Ureter (tissue), 1 donor: ENCODE results near the gene VSIG2. TPM values are rescaled to one million over a fixed set of nuclear protein-coding genes. Genes with fewer than 3 reads are reported as not detected.
A peak's percentile ranks its signal among the peaks of the same experiment; 100 is the strongest.

Experiments
- DNase-seq: peaks from one replicate; pipeline ENCODE4 v3.0.0-alpha.2; 2020; ENCODE audit warnings: low spot score
- total RNA-seq: library from RNA; stranded (reverse); gene quantifications from one replicate; pipeline ENCODE4 v1.2.4, GENCODE V29; 2023
- donor health status: DM: yes; HTN: yes; CAD: no.

VSIG2 gene
- total RNA-seq, 1 donor from 2014 or later: 215 TPM

DNA sequence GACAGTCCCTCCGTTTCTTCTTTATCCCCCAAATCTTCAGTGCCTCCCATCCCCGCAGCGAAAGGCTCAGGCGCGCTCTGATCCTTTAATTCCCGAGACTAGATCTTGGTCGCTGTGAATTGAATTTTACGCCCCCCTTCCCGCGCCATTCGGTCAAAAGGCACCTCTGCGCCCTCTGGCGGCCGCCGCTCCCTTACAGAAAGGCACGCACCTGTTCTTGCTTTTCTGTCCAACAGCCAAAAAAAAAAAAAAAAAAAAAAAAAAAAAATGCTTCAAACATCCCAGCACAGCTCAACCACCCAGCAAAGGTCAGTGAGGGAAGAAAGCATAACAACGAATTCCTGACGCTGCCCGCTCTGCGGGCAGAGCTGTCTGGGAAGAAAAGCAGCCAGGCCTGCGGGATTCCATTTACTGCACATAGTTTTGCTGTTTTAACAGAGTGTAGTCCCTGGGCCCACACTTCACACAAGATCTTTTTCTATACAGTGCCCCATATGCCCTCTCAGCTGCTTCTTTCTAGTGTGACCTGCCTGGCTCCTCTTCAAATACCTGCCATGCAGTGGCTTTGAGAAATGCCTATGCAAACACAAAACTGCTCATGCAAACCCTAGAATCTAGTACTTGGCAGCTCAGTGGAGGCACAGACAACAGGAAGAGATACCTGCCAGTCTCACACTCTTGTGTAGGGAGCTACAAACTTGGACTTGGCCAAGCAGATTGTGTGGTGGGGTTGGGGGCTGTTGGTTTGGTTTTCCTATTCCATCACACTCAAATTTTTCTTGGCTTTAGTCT lies 11.3 kb upstream of the VSIG2 start:
- DNase-seq: peak; percentile 85

DNA sequence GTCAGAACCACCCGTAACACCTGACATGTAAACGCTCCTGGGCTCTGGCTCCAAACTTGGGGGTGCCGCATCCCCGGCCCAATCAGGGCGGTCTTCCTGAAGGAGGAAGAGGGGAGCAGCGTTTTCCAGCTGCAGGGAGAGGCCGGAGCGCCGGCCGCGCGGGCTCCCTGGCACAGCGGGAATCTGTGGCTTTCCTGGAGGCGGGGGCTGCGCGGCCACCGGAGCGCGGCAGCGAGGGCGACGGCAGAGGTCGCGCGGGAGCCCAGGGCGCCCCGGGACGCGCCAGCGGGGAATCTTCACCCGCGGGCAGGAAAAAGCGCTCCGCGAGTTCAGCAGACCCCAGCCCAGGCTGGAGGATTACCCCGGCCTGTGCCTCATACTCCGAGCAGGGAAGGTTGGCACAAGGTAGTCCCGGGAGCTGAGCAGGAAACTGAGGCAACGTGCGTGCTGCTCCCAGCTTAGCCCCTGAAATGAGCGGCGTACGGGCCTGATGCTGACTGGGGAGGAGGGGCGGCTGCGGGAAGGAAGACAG lies 10.6 kb upstream of the VSIG2 start:
- no peak for DNase-seq

DNA sequence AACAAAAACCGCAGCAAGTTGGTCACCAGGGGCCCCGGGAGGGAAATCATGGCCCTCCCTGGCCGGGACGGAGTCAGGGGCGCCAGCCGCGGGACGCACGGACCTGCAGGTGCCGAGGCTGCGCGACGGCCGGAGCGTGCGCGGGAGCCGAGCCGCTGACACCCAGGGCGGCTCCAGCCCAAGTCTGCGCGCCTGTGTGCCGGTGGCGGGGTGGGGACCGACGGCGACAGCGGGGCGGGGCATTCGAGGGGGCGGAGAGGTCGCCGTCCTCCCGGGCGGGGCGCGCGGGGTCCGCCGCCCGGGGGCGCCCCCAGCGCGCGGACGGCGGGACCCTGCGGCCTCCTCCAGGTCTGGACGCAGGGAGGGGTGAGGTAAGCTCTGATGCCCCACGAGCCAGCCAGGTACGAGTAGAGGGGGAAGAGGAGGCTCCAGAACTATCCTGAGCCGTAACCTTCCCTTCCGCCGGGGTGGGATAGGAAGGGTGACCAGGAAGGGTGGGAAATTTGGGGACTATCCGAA lies 10.1 kb upstream of the VSIG2 start, which contains the start of gene ESAM:
ESAM (minus strand) TSS at position 186 of the 519 bp plus-strand sequence; CDS start at position 50, 136 bp downstream.
- no peak for DNase-seq

DNA sequence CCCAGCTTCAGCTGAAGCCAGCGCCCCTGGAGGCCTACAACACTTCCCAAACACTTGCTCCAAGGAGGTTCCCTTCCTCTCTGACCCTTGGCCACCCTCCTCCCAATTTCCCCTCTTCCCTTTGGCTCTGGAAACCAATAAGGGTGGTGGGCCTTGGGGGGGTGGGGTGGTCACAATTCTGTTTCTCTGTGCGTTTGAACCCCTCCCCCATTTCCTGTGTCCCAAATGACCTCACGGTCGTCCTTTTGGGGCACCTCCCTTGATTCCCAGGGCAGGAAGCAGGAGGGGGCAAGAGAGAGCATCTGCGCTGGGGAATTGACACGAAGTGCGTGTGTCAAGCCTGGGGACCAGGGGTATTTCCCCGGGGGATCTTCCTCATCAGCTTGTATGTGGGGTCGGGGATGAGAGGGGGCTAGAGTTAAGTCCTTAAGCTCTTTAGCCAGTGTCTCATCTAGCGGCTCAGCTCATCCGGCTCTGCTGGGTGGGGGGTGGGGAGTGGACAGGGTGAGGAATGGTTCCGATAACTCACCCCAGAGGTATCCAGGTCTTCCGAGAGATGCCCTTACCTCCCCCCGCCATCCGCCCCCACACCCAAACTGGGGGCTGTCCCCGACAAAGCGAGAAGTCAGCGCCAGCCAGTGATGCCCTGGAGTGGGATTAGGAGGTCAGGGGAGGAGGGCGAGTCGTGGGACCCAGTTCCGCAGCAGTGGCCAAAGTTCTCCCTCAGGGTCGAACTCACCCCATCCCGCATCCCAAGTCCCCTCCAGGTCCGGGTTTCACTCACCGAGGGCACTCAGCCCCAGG lies 9.4 kb upstream of the VSIG2 start:
- DNase-seq: no peak

DNA sequence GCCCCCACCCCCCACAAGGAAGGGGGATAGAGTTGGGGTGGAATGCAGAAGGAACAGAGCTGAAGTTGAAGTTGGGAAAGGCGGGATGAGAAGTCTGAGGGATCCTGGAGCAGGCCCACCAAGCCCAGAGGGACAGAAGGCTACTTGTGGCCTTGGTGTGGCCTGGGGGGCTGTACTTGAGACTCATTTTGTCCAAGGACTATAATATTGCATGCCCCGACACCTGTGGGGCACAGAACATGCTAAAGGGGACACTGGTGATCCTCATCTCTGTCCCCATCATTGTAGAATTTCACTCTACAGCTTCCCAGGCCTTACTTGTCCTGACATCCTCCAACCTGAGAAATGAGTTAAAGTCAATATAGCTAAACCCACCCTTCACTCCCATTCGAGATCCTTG lies 8.8 kb upstream of the VSIG2 start:
- DNase-seq: no peak

DNA sequence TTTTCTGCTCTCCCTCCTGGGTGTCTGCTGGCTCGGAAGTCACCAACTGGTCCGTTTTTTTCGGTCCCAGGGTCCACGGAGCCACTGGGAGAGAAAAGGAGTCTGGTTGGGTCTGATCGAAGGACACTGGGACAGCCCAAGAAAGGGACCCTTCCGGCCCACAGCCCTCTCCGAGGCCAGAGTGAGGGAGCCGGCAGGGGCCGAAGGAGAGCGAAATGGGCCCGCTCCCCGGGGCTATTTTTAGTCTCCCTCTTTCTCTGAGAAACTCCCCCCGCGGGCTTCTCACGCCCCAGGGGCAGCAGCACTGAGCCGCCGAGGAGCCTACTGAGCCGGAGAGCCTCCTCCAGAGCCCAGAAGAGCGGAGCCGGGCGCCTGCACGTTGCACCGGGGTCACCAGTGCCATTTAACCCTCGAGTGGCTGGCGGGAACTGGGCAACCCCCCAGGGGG lies 8.2 kb upstream of the VSIG2 start:
- no peak for DNase-seq

DNA sequence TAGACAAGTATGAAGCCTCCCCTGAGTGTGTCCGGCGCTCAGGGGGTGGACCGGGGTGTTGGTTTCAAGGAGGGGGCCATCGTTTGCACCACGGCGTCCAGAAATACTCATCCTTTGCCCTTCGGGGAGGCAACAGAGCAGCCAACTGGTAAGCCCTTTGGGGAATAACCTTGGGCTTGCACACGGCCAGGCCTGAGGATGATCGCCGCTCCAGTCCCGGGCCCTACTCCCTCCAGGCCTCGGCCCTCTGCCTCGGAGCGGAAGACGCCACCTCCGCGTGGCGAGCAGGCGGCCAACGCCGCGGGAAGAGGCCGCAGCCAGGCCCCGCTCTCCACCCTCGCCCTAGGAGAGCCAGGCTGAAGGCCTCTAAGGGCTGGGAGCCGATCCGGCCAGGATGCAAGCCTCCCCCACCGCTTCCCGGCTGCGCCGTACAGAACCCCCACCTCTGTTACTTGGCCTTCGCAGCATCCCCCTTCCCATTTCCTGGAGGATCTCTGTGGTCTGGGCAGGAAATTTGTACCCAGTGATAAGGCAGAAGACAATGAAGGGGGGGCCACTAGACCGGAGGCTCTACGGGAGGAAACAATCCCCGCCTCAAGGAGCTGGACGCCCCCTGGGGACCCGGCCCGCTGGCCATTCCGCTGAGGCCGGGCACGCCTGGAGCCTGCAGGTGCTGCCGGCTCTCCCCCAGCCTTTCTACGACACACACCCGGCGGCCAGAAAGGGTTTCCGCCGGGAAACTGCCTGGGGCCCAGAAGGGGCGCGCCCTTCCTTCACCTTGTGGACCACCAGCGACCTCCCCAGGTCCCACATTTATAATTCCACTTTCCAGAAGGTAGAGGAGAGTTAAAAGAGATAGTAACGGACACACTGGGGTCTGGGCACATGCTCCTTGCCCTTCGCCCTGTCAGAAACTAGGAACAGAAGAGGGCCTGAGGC lies 7.5 kb upstream of the VSIG2 start:
- DNase-seq: no peak

DNA sequence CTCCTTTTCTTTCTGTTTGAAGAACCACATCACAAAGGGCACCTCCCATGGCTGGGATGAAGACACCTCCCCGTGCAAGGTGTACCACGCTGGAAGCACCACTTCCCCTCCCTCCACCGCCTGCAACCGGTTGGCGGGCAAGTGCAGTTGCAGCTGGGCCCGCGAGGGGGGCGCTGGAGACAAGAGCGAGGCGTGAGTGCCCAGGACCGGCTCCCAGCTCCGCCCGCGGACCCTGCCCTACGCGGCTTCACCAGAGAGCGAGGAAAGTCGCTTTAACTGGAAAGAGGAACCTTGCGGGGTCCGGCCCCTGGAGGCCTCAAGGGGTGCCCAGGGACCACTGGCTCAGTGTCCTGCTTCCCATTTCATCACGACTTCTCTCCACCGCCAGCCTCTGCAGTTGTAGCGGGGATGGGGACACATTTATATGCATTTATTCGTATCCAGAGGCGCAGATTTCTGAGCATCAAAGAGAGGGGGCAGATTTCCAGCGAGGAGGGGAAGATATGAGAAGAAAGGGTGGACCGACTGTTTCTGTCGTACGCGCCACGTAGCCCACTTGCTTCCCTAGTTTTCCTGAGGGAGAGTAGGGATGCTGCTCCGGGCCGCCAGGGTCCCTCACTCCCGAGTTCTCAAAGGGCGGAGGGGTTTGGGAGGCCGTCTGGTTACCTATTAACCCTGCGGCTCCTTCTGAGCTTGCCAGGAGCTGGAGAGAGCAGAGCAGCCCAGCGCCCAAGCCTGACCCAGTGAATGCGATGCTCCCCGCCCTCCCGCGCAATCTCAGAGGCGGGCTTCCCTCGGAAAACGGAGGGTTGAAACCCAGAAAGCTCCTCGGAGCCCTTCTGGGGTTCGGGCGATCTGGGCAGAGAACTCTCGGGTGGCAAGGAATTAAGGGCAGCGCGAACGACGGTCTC lies 6.6 kb upstream of the VSIG2 start:
- DNase-seq: peak; percentile 82

DNA sequence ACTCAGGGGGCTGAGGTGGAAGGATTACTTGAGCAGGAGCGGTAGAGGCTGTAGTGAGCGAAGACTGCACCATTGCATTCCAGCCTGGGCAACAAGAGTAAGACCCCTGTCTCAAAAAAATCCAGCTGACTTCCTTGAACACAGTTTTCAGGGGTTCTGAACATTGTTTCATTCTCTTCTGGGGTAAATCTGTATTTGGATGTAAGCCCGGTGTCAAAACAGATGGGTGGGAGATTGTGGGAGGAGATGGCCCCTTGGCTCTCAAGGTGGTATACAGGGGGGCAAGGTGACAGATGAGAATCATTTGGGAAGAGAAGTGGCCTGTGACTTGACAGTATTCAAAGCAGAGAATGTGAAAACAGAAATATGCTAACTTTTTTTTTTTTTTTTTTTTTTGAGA lies 5.3 kb upstream of the VSIG2 start:
- DNase-seq: no peak

DNA sequence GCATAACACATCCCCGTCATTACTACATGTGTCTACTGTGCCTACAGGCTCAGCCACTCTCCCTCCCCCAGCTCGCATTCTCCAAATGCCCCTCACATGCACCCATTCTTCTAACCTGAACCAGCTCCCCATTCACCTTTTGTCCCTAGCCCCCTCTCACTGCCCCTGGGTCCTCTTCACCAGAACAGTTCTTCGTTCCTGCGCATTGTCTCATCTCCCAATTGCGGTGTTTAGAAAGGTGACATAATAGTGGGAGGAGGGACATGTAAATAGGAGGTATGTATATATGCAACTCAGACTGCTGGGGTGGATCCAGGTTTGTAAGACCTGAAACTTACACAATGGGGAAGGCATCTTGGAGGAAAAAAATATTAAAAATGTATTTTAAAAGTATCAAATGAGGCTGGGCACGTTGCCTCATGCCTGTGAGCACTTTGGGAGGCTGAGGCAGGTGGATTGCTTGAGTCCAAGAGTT lies 4.7 kb upstream of the VSIG2 start:
- DNase-seq: no peak

DNA sequence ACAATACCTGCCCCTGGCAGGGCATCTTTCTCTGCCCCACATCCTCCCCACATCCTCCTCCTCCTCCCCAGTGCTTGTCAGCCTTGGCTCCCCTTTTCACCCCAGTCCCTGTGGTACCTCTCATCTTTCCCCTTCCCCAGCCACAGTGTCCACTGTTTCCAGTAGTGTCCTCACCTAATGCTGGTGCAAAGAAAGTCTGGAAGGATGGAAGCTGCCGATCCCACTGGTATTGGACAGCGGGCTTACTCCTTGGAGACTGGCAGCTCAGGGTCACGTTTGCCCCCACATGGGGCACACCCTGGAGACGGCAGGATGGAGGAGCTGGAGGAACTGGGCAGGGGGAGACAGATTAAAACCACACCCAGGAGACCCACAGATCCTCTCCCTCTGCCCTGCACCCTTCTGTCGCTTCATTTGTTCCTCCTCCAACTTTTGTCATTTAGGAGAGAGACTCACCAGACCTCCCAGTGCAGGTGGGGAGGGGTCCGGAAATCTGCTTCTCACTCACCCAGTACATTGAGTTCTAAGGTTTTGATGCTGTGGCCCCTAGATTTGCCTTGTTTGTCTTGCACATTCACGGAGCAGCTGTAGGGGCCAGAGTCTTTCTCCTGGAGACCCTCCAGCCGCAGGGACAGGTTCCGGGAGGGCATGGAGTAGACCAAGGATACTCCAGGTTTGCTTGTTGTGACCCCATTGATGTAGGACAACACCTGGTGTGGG lies 4.1 kb upstream of the VSIG2 start:
- no peak for DNase-seq

DNA sequence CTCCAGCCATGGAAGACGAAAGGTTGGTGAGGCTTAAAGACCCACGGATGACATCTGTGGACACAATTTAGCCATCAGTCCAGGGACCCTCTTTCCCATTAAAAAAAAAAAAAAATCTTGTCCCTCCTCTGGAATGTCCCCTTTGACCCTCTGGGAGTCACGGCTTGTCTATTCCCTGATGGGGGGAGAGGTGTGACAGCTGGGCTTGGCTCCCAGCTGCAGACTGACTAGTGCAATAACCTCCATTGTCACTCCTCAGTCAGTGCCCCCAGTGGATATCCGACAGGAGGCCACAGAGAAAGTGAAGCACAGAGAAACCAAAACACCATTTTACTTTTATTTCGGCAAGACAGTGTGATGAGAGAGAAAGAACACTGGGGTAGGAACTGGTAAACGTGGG lies 2.7 kb upstream of the VSIG2 start:
- no peak for DNase-seq

DNA sequence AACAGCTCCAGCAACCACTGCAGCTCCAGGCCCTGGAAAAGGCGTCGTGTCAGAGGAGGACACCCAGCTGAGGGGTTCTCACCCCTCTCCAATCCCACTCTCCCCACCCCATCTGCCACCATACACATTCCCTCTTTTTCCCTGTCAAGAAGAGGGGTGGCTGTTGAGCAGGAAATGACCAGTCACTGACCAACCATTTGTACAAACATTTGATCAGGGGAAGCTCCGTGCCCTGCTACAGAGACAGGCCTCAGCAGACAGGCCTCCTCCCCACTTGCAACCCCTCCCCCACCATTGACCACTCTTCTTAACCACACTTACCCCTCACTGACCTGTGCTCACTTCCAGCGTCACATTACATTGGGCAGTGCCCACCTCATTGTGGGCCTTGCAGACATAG lies 2.3 kb upstream of the VSIG2 start:
- DNase-seq: no peak

DNA sequence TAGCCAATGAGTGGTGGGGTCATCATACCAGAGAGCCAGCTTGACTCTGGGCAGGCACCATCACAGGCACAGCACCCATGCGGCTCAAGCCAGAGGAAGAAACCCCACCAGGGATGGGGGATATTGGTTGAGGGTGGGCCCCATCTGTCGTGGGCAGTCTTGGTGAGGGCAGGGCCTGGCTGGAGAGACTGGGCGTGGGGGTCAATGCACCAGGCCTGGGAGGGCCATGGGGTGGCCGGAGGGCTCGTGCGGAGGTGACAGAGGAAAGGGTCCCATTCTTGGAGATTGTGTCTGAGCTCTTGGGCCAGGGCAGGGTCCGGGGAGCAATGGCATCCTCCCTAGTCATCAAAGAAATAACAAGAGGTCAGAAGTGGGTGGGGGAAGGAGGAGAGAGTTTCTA lies 1.6 kb upstream of the VSIG2 start:
- DNase-seq: no peak

DNA sequence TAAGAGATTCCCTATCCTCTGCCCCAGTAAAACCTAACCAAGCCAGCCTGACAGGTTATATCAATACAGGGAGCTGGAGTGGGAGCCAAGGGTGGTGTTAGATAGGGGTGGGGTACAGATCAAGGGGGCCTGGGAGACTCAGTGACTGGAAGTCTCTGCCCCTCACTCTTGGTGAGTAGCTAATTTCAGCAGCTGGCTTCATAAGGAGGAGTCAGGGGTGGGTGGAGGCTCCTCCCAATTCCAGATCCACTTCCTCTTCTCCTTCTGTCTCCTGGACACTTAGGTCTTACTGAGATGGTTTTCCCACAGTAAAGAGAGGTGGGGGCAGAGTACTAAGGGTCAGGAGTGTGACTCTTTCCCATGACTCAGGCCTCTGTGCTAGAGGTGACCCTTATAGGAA lies 1.1 kb upstream of the VSIG2 start:
- no peak for DNase-seq

DNA sequence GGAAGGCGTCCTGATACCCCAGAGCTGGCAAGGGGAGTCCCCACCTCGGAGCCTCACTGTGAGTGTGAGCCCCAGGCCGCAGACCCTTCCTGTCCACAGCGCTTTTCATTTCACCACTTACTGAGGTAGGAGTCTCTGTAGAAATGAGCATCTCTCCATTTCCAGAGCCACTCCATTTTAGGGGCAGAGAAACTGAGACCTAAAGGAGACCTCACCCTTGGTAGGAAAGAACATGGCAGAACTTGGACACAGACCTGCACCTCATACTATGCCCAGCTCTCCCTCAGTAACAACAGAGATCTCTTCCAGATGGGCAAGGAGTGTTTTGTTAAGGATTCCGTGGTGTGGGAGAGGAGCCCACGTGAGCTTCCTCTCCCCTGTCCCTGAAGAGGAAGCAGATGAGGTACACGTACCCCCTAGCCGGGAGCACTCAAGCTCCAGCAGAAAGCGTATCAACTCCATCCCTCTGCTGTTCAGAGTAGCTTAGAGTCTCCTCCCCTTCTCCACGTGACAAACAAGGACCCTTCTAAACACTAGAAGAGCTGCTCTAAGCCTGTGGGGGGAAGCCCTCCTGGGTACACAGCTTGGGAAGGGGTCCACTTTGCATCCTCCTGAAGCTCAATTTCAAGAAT lies 532 bp upstream of the VSIG2 start:
- no peak for DNase-seq

DNA sequence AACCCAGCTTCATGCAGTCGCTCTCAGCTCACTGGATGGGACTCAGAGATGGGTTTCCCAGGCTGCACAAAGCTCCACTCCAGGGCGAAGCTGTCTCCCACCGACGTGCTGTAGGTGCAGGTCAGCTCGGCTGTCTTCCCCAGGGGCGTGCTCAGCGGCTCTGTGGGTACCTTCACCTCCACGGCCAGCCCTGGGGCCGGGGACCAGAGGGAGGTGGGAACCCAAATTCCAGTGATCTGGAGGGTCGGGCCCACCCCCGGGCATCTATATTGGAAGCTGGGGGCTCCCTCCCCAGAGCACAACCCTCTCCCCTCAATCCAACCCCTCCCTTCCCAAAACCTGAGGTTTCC lies 689 bp downstream of the VSIG2 start:
- DNase-seq: no peak

DNA sequence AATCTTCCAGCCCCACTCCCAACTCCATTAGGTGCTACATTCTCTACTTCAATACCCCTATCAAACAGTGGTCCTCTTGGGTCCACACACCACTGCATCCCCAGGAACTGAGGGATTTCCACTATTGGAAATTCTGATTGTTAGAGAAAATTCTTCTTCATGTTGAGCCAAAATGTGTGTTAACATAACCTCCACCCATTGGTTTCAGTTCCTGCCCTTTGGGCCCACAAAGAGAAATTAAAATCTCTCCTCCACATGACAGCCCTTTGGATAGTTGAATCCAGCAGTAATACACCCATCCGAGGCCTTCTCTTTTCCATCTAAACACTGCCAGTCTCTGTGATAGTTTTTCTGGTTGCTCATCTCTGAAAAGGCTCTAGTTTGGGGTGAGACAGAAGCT lies 2.1 kb downstream of the VSIG2 start:
- DNase-seq: no peak
